HAP-1 (cell line): ENCODE data around the gene OR14A16.

Experiments used
- DNase-seq, 2 experiments: peaks; one replicate each; pipeline ENCODE4 v3.0.0-alpha.2; 2016 to 2020; ENCODE audit warnings: low spot score in 2 of 2
- H3K27me3 ChIP-seq: fragments of 250-450 bp; sonication (Bioruptor Pico); 2 replicates; pipeline ENCODE4 v1.5.1; 2020; ENCODE audit warnings: low read depth, mild to moderate bottlenecking, moderate library complexity
- H3K36me3 ChIP-seq: fragments of 250-450 bp; sonication (Bioruptor Pico); replicated peaks from 2 replicates; pipeline ENCODE4 v1.5.1; 2020; ENCODE audit warnings: mild to moderate bottlenecking
- H3K4me1 ChIP-seq: fragments of 250-450 bp; sonication (Bioruptor Pico); 2 replicates; pipeline ENCODE4 v1.5.1; 2020; ENCODE audit warnings: mild to moderate bottlenecking
- H3K4me3 ChIP-seq: fragments of 250-450 bp; sonication (Bioruptor Pico); 2 replicates; pipeline ENCODE4 v1.5.1; 2020; ENCODE audit warnings: mild to moderate bottlenecking, moderate library complexity
- H3K9me3 ChIP-seq: fragments of 250-450 bp; sonication (Bioruptor Pico); 2 replicates; pipeline ENCODE4 v1.5.1; 2020; ENCODE audit warnings: mild to moderate bottlenecking, moderate library complexity
- in situ Hi-C: fragments of 300-500 bp; cut with MboI; formaldehyde crosslinking; loops from 3 replicates; pipeline ENCODE4 v1.14.3; 2020; ENCODE audit warnings: low sequenced_read_pairs, inconsistent platforms, mixed read lengths

Gene OR14A16

DNA sequence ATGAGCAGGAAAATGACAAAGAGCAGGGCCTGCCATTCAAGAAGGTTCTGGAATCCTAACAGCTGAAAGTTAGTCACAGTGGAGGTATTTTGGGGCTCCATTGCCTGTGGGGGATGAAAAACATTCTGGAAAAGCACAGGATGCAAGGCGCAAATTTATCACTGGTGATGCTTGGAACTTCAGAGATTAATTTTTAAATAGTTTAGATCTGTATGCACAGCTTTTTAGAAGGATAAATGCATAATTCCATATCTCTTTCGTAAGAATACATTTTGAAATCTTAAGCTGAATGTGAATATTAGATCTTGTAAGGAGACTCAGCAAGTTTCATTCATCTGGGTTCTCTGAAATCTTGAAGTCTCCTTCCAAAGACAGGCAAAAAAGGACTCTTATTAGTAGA is 17.9 kb upstream of the OR14A16 start, which contains the start of gene OR11L1:
OR11L1 (minus strand) TSS at position 101 of the 400 bp plus-strand sequence; CDS start at position 101, 0 bp downstream.
- H3K27me3 ChIP-seq, result no peaks in the 10 kb centered on the region
- in situ Hi-C loops, result no loop called here
- DNase-seq, result no peak

DNA sequence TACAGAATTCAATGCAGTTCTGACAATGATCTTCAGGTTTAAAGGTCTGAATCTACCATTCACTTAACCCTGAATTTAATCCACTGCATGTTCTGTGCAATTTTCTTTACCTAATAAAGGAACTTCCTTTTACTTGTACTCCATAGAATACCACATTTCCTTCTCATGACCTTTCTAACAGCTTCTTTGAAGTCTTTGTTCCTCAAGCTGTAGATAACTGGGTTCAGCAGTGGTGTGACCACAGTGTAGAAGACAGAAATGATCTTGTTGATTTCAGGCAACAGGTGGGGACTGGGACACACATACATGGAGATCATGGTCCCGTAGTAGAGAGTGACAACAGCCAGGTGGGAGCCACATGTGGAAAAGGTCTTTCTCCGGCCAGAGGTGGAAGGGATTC is 16.9 kb upstream of the OR14A16 start:
- no peaks in the 10 kb centered on the region for H3K4me1 ChIP-seq
- no peak overlapping the region for H3K4me3 ChIP-seq
- no peaks in the 10 kb centered on the region for H3K36me3 ChIP-seq
- H3K9me3 ChIP-seq, result no peaks in the 10 kb centered on the region
- H3K27me3 ChIP-seq, result no peaks in the 10 kb centered on the region
- no peak for DNase-seq
- in situ Hi-C loops, result no loop called here

More for the DNA sequence above, 17.9 kb upstream of the OR14A16 start, which contains the start of gene OR11L1:
- Histone ChIP-seq H3K4me3 (no peak within 1 kb of the TSS), H3K36me3 (no peaks in the 10 kb centered on the region), H3K4me1 (no peaks in the 10 kb centered on the region), H3K9me3 (no peaks in the 10 kb centered on the region)

- Histone ChIP-seq H3K4me3 (no peak overlapping the region), H3K4me1 (no peaks in the 10 kb centered on the region), H3K36me3 (no peaks in the 10 kb centered on the region), H3K27me3 (no peaks in the 10 kb centered on the region), H3K9me3 (no peaks in the 10 kb centered on the region)
- DNase-seq, result no peak
- in situ Hi-C loops, result no loop called here
Measured at GRCh38 chr1:247833601-247834000, 9.7 kb upstream of the OR14A16 start.

DNA sequence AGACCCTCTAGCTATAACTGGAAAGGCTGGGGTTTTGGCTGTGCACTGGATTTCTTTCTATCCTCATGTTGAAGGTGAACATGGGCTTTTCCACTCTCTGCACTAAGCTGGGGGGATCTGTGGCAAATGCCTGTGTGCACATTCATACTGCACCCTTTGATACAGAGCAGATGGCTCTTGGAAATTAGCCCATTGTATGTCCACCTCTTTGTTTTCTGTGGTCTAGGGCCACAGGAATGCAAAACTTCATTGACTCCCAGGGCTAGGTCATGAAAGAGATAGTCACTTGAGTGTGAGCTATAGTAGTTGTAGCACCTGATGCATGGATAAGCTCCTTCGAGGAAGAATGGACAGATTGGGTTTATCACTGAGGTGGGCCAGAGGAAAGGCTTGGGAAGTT is 5.7 kb upstream of the OR14A16 start:
- H3K27me3 ChIP-seq, result no peaks in the 10 kb centered on the region
- H3K4me3 ChIP-seq, result no peak overlapping the region
- in situ Hi-C loops, result no loop called here
- no peaks in the 10 kb centered on the region for H3K9me3 ChIP-seq
- no peaks in the 10 kb centered on the region for H3K4me1 ChIP-seq
- no peaks in the 10 kb centered on the region for H3K36me3 ChIP-seq
- DNase-seq, result no peak

DNA sequence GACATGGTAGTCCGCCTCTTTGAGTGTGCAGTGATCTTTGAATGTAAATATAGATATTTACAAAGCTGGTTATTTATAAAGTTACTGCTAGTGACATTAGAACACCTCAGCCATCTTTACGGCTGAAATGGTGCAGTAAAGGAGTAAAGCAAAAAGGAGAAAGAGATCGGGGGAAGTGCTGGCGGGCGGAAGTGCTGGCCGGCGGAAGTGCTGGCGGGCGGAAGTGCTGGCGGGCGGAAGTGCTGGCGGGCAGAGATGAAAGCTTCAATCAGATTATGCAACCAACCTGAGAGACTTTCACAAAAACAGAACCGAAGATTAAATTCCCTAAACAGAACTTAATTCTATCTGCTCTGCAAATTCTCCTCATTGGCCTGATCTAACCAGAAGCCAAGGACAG is 1.4 kb upstream of the OR14A16 start:
- no peaks in the 10 kb centered on the region for H3K4me1 ChIP-seq
- H3K27me3 ChIP-seq, result no peaks in the 10 kb centered on the region
- H3K4me3 ChIP-seq, result no peak overlapping the region
- H3K9me3 ChIP-seq, result no peaks in the 10 kb centered on the region
- DNase-seq, result no peak
- in situ Hi-C loops, result no loop called here
- no peaks in the 10 kb centered on the region for H3K36me3 ChIP-seq

- Histone ChIP-seq H3K36me3 (no peaks in the 10 kb centered on the region), H3K4me3 (no peak overlapping the region), H3K27me3 (no peaks in the 10 kb centered on the region), H3K9me3 (no peaks in the 10 kb centered on the region), H3K4me1 (no peaks in the 10 kb centered on the region)
- no peak for DNase-seq
- in situ Hi-C loops, result no loop called here
Measured at GRCh38 chr1:247822060-247822459, 1.9 kb downstream of the OR14A16 start.

- Histone ChIP-seq H3K9me3 (no peaks in the 10 kb centered on the region), H3K4me3 (no peak overlapping the region), H3K27me3 (no peaks in the 10 kb centered on the region), H3K36me3 (no peaks in the 10 kb centered on the region), H3K4me1 (no peaks in the 10 kb centered on the region)
- no peak for DNase-seq
- in situ Hi-C loops, result no loop called here
Measured at GRCh38 chr1:247812637-247813036, 11.3 kb downstream of the OR14A16 start.

DNA sequence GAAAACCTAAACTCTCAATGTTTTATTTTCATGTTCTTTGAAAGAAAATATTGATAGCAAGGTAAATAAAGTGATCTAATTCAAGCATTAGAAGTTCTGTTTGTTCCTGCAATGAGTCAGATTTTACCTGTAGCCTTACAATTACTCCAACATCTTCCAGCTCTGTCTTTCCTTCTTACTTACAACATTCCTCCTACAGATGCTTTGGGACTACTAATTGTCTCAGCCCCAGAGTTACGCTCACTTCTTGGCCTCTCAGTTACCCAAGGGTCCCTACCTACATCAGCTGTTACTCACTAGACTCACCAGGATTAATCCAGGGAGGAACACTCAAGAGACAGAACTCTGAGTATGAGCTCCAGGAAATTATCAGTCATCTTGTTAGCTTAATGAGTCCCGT is 26.4 kb downstream of the OR14A16 start:
- Histone ChIP-seq H3K4me3 (no peak overlapping the region), H3K4me1 (no peaks in the 10 kb centered on the region), H3K36me3 (no peaks in the 10 kb centered on the region), H3K27me3 (no peaks in the 10 kb centered on the region), H3K9me3 (no peaks in the 10 kb centered on the region)
- no peak for DNase-seq
- in situ Hi-C loops, result no loop called here

DNA sequence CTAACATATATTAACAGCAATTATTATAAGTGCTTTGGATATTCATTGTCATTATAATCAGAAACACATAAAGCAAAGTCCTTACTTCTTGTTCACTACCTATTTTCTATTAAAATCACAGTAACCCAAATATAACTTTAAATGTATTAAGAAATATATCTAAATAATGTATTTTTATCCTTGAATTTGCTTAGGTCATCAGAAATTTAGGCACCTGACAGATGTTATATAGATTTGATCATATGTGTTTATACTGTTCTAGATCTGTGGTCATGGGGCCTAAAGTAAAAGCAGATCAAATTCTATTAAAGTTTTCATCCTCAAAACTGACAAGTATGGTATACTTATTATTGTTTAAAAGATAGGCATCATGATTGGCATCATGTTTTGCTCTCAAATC is 54.3 kb downstream of the OR14A16 start:
- no peak for DNase-seq
- Histone ChIP-seq H3K27me3 (no peaks in the 10 kb centered on the region), H3K36me3 (no peaks in the 10 kb centered on the region), H3K9me3 (no peaks in the 10 kb centered on the region), H3K4me3 (no peak overlapping the region), H3K4me1 (no peaks in the 10 kb centered on the region)
- in situ Hi-C loops, result no loop called here
